Osteoblast (primary cell): ENCODE results near the gene RNASEH2C. TPM values are rescaled to one million over a fixed set of nuclear protein-coding genes. Genes with fewer than 3 reads are reported as not detected.
"Not testable (repeated sequence)": the region's sequence is repeated elsewhere in the genome, so short reads cannot be mapped to it uniquely, and the experiment has no call there.

Source experiments
- DNase-seq: peaks from one replicate; pipeline ENCODE4 v3.0.0; 2011; ENCODE audit warnings: low spot score, mixed read lengths; ENCODE audit not compliant: insufficient read length; ENCODE audit errors: missing footprints
- H2AFZ ChIP-seq: 2 replicates; pipeline ENCODE4 v1.6.0; 2011; ENCODE audit warnings: mild to moderate bottlenecking, low read length
- H3K27ac ChIP-seq: 2 replicates; pipeline ENCODE4 v1.5.1; 2011; ENCODE audit warnings: mild to moderate bottlenecking, low read depth, low read length, moderate library complexity
- H3K27me3 ChIP-seq: 2 replicates; pipeline ENCODE4 v1.6.0; 2012; ENCODE audit warnings: mild to moderate bottlenecking, control low read depth, inconsistent platforms, low read length, moderate library complexity; ENCODE audit not compliant: insufficient read depth
- H3K36me3 ChIP-seq: 2 replicates; pipeline ENCODE4 v1.5.1; 2011; ENCODE audit warnings: mild to moderate bottlenecking, low read length, control low read depth, moderate library complexity; ENCODE audit not compliant: insufficient read depth
- H3K4me1 ChIP-seq: 2 replicates; pipeline ENCODE4 v1.5.1; 2011; ENCODE audit warnings: mild to moderate bottlenecking, low read length, control low read depth, moderate library complexity; ENCODE audit not compliant: insufficient read depth
- H3K4me2 ChIP-seq: 2 replicates; pipeline ENCODE4 v1.6.0; 2011; ENCODE audit warnings: mild to moderate bottlenecking, low read length; ENCODE audit not compliant: insufficient read depth
- H3K4me3 ChIP-seq: fragments of 200-600 bp; sonication (generic); 3 replicates; pipeline ENCODE4 v1.5.1; 2012; ENCODE audit warnings: mild to moderate bottlenecking, low read length, inconsistent platforms; ENCODE audit not compliant: insufficient read depth
- H3K79me2 ChIP-seq: 2 replicates; pipeline ENCODE4 v1.6.0; 2012; ENCODE audit warnings: mild to moderate bottlenecking, low read length, control low read depth, inconsistent platforms; ENCODE audit not compliant: insufficient read depth
- H3K9me3 ChIP-seq: 2 replicates; pipeline ENCODE4 v1.5.1; 2011; ENCODE audit warnings: low read depth, low read length, control low read depth
- H4K20me1 ChIP-seq: 2 replicates; pipeline ENCODE4 v1.6.0; 2012; ENCODE audit warnings: mild to moderate bottlenecking, low read length, control low read depth; ENCODE audit not compliant: insufficient read depth
- total RNA-seq: library from RNA; depleted of rRNA; stranded (reverse); fragments of >200 nt; gene quantifications from 2 replicates; pipeline ENCODE4 v1.2.3, GENCODE V29; 2012
- TF ChIP-seq, protein P1 (sequence below): IDR thresholded peaks from 2 replicates; pipeline ENCODE4 v1.5.1; 2011; ENCODE audit warnings: mild to moderate bottlenecking, low read depth, low read length, moderate library complexity; ENCODE audit errors: extremely low read depth

The RNASEH2C gene
- total RNA-seq: 27.4 and 27.9 TPM in 2 replicates

DNA sequence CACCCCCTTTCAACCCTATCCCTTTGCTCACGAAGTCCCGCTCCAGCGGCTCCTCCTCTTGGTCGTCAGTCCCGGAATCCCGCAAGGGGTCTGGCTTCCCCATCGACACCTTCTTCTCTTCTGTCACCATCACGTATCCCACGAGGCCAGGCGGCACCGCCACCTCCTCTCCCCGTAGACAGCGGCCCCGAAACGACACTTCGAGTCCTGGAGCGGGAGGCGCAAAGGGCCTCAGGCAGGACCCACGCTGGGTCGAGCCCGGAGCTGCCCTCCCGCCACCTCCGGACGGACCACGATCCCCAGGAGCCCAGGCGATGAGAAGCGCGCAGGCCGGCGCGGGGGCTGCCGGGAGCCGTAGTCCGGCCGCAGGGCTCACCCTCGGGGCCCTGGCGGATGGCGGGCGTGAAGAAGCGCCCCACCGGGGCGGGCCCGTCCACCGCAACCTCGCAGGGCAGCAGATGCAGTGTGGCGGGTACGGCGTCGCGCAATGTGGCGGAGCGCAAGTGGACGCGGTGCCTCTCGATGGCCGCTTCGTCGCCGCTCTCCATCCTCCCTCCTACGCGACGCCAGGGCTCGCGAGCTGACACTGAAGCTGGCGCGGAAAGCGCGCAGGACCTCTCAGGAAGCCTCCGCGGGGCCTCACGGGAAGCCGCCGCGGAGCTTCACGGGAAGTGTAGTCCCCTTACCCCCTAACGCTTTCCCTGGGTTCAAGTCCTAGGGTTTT lies at the start of gene RNASEH2C:
Gene RNASEH2C, minus strand, starts transcription at position 588 of the 724 bp plus-strand sequence. Its CDS starts 40 bp downstream, at position 548.
- Histone ChIP-seq H3K4me2 (peak within 1 kb of the TSS; percentile 97), H3K4me1 (peaks cover 13% of the 10 kb centered on the region), H3K9me3 (no peaks in the 10 kb centered on the region), H3K27me3 (no peaks in the 10 kb centered on the region), H2AFZ (peak within 1 kb of the TSS; percentile 88), H3K79me2 (peaks cover 38% of the 10 kb centered on the region), H3K36me3 (peaks cover 35% of the 10 kb centered on the region), H3K27ac (peak within 1 kb of the TSS; percentile 73), H4K20me1 (peaks cover 24% of the 10 kb centered on the region), H3K4me3 (peak within 1 kb of the TSS; percentile 96)
- TF ChIP-seq, protein P1, sequence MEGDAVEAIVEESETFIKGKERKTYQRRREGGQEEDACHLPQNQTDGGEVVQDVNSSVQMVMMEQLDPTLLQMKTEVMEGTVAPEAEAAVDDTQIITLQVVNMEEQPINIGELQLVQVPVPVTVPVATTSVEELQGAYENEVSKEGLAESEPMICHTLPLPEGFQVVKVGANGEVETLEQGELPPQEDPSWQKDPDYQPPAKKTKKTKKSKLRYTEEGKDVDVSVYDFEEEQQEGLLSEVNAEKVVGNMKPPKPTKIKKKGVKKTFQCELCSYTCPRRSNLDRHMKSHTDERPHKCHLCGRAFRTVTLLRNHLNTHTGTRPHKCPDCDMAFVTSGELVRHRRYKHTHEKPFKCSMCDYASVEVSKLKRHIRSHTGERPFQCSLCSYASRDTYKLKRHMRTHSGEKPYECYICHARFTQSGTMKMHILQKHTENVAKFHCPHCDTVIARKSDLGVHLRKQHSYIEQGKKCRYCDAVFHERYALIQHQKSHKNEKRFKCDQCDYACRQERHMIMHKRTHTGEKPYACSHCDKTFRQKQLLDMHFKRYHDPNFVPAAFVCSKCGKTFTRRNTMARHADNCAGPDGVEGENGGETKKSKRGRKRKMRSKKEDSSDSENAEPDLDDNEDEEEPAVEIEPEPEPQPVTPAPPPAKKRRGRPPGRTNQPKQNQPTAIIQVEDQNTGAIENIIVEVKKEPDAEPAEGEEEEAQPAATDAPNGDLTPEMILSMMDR: no peak
- peak; percentile 98 for DNase-seq

DNA sequence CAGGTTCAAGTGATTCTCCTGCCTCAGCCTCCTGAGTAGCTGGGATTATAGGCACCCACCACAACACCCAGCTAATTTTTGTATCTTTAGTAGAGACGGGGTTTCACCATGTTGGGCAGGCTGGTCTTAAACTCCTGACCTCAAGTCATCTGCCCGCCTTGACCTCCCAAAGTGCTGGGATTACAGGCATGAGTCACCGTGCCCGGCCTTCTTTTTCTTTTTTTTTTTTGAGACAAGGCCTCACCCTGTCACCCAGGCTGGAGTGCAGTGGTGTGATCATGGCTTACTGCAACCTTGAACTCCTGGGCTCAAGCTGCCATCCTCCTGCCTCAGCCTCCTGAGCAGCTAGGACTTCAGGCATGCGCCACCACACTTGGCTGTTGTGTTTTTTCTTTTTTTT lies 47.2 kb upstream of the RNASEH2C start:
- H3K4me3 ChIP-seq, DNase-seq, H3K27me3 ChIP-seq, H4K20me1 ChIP-seq, H3K9me3 ChIP-seq, H3K4me1 ChIP-seq, H3K4me2 ChIP-seq, H3K27ac ChIP-seq, H2AFZ ChIP-seq, H3K36me3 ChIP-seq, H3K79me2 ChIP-seq: not testable (repeated sequence)

DNA sequence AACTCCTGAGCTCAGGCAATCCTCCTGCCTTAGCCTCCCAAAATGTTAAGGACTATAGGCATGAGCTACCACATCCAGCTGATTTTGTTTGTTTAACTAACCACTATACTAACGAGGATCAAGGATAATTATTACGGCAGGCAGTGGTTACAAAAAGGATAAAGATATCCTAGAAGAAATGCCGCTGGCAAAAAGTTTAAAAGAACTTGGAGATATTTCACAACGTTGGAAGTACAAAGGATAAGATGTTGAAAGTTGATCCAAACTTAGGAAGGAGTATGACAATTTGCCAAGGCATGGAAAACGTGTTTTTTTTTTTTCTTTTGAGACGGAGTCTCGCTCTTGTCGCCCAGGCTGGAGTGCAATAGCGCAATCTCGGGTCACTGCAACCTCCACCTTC lies 46.8 kb upstream of the RNASEH2C start:
- no peak overlapping the region for H3K4me2 ChIP-seq
- H3K27ac ChIP-seq: no peak overlapping the region
- no peak overlapping the region for H2AFZ ChIP-seq
- H3K36me3 ChIP-seq: no peaks in the 10 kb centered on the region
- TF ChIP-seq, protein P1: no peak
- peaks cover 7% of the 10 kb centered on the region for H4K20me1 ChIP-seq
- no peaks in the 10 kb centered on the region for H3K9me3 ChIP-seq
- peaks cover 3% of the 10 kb centered on the region for H3K27me3 ChIP-seq
- no peak overlapping the region for H3K4me3 ChIP-seq
- DNase-seq: no peak
- H3K79me2 ChIP-seq: no peaks in the 10 kb centered on the region
- H3K4me1 ChIP-seq: peaks cover 2% of the 10 kb centered on the region

DNA sequence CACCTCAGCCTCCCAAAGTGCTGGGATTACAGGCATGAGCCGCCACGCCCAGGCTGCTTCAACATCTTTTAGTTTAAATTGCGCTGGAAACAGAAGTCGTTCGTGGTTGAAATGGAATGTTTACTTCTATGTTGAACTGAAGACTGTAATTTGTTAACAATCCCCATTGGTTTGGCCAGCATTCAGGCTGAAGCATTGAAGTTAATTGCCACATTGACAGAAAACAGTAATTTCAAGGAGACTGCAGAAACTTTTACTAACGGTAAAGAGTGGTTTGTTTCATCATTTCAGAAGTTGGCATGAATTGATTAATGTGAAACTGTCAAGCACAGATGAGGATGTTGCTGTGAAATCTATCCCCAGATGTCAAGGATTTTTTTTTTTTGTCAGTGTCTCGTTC lies 45.9 kb upstream of the RNASEH2C start:
- H3K9me3 ChIP-seq: no peaks in the 10 kb centered on the region
- H4K20me1 ChIP-seq: peaks cover 7% of the 10 kb centered on the region
- no peak overlapping the region for H2AFZ ChIP-seq
- DNase-seq: peak; percentile 80
- TF ChIP-seq, protein P1: no peak
- peaks cover 4% of the 10 kb centered on the region for H3K27me3 ChIP-seq
- no peak overlapping the region for H3K27ac ChIP-seq
- H3K36me3 ChIP-seq: no peaks in the 10 kb centered on the region
- no peak overlapping the region for H3K4me3 ChIP-seq
- H3K4me2 ChIP-seq: no peak overlapping the region
- H3K79me2 ChIP-seq: no peaks in the 10 kb centered on the region
- H3K4me1 ChIP-seq: peaks cover 2% of the 10 kb centered on the region
